GM19035 (cell line): ENCODE results near the gene SELL.
"Not testable (repeated sequence)": the region's sequence is repeated elsewhere in the genome, so short reads cannot be mapped to it uniquely, and the experiment has no call there.

Experiments
- ATAC-seq: cut with Tn5 transposase; IDR thresholded peaks from one replicate; pipeline ENCODE4 v1.9.1; 2021; ENCODE audit not compliant: unreplicated experiment

Gene SELL

GRCh38 chr1:169711469-169712308 is at the start of gene SELL:
SELL (minus strand) TSS chr1:169711620; CDS start chr1:169711498, 122 bp downstream.
- ATAC-seq = peak; percentile 63

GRCh38 chr1:169759038-169759437 is 47.6 kb upstream of the SELL start:
- no peak for ATAC-seq

- ATAC-seq = no peak
Observed at GRCh38 chr1:169753549-169753948, 42.1 kb upstream of the SELL start.

- no peak for ATAC-seq
Observed at GRCh38 chr1:169750041-169750440, 38.6 kb upstream of the SELL start.

- no peak for ATAC-seq
Observed at GRCh38 chr1:169746550-169746949, 35.1 kb upstream of the SELL start.

GRCh38 chr1:169745015-169745861 is 33.8 kb upstream of the SELL start:
- no peak for ATAC-seq

GRCh38 chr1:169741666-169742394 is 30.4 kb upstream of the SELL start:
- ATAC-seq = no peak

- no peak for ATAC-seq
Observed at GRCh38 chr1:169739980-169740379, 28.6 kb upstream of the SELL start.

- ATAC-seq = no peak
Observed at GRCh38 chr1:169733924-169734323, 22.5 kb upstream of the SELL start, which contains the start of gene SELE. SELE (minus strand) TSS chr1:169734079; CDS start chr1:169733612, 467 bp downstream.

GRCh38 chr1:169731446-169731845 is 20.0 kb upstream of the SELL start:
- no peak for ATAC-seq

- ATAC-seq = no peak
Observed at GRCh38 chr1:169729991-169730390, 18.6 kb upstream of the SELL start.

GRCh38 chr1:169727307-169727706 is 15.9 kb upstream of the SELL start:
- no peak for ATAC-seq

- no peak for ATAC-seq
Observed at GRCh38 chr1:169726851-169727250, 15.4 kb upstream of the SELL start.

- no peak for ATAC-seq
Observed at GRCh38 chr1:169725930-169726329, 14.5 kb upstream of the SELL start.

GRCh38 chr1:169724168-169724567 is 12.7 kb upstream of the SELL start:
- no peak for ATAC-seq

GRCh38 chr1:169723763-169724162 is 12.3 kb upstream of the SELL start:
- ATAC-seq = no peak

- no peak for ATAC-seq
Observed at GRCh38 chr1:169722779-169723178, 11.4 kb upstream of the SELL start.

- ATAC-seq = not testable (repeated sequence)
Observed at GRCh38 chr1:169715100-169715499, 3.7 kb upstream of the SELL start.

- not testable (repeated sequence) for ATAC-seq
Observed at GRCh38 chr1:169713090-169713489, 1.7 kb upstream of the SELL start.

- no peak for ATAC-seq
Observed at GRCh38 chr1:169712309-169712631, 850 bp upstream of the SELL start.

GRCh38 chr1:169708647-169709046 is 2.8 kb downstream of the SELL start:
- ATAC-seq = no peak
